Naive thymus-derived CD8-positive, alpha-beta T cell (primary cell): ENCODE measurements around the gene SUSD4. TPM values are rescaled to one million over a fixed set of nuclear protein-coding genes. Genes with fewer than 3 reads are reported as not detected.
A peak's percentile ranks its signal among the peaks of the same experiment; 100 is the strongest.

ENCODE experiments used
- ATAC-seq, 2 donors: fragments of 150-1000 bp; cut with Tn5 transposase in 1 of 2; sonication (Bioruptor Pico), chemical (Tn5 transposase) in 1 of 2; 1 replicate in 1 of 2; 2 replicates in 1 of 2; pipeline ENCODE4 v1.10.0; 2021; ENCODE audit warnings: mild to moderate bottlenecking in 2 of 2, moderate library complexity in 2 of 2
- POLR2A ChIA-PET: fragments of 350-600 bp; sonication (Branson Sonifier 250); formaldehyde crosslinking; loops from one replicate; lab custom pipeline; 2021; ENCODE audit warnings: antibody characterized with exemption; lab: Charles Lee
- DNase-seq, 10 donors: peaks; one replicate each; pipeline versions ENCODE4 v3.0.0 to v3.0.0-alpha.2; 2020 to 2022
- H3K27ac Mint-ChIP-seq, 10 donors: one replicate each; pipeline ENCODE4 v1.8.0; 2020 to 2022; ENCODE audit warnings: mild to moderate bottlenecking in 10 of 10, mixed read lengths in 10 of 10, moderate library complexity in 4 of 10, inconsistent platforms in 1 of 10
- H3K27me3 Mint-ChIP-seq, 5 donors: one replicate each; pipeline ENCODE4 v1.8.0; 2021 to 2022; ENCODE audit warnings: mixed read lengths in 5 of 5
- H3K36me3 Mint-ChIP-seq, 3 donors: one replicate each; pipeline ENCODE4 v1.8.0; 2020 to 2022; ENCODE audit warnings: mixed read lengths in 3 of 3, mild to moderate bottlenecking in 2 of 3, inconsistent platforms in 1 of 3
- H3K4me1 Mint-ChIP-seq, 4 donors: one replicate each; pipeline ENCODE4 v1.8.0; 2021 to 2022; ENCODE audit warnings: mixed read lengths in 4 of 4
- H3K4me3 Mint-ChIP-seq, 10 donors: one replicate each; pipeline ENCODE4 v1.8.0; 2020 to 2022; ENCODE audit warnings: mild to moderate bottlenecking in 10 of 10, mixed read lengths in 10 of 10, moderate library complexity in 6 of 10, inconsistent platforms in 1 of 10
- H3K9me3 Mint-ChIP-seq, 9 donors: one replicate each; pipeline ENCODE4 v1.8.0; 2020 to 2022; ENCODE audit warnings: mixed read lengths in 9 of 9, mild to moderate bottlenecking in 3 of 9, inconsistent platforms in 1 of 9, moderate library complexity in 1 of 9
- polyA plus RNA-seq, 3 donors: library from polyadenylated mRNA; unstranded; fragments of 300-500 nt; fragmentation: Illumina TruSeq; gene quantifications; one replicate each; pipeline ENCODE4 v1.2.3, GENCODE V29; 2021
- total RNA-seq, 8 experiments: library from RNA in 2 of 8; stranded (reverse) in 2 of 8; gene quantifications; one replicate each; pipeline ENCODE4 v1.2.3 and lab custom pipeline; 2021 to 2026

SUSD4 gene
- total and polyA plus RNA-seq, 5 experiments from 2014 or later, result 0.52 to 7.8 (median 2.6) TPM

- peaks cover 0 to 3% (median 0%) of the 10 kb centered on the region in 4 donors for H3K4me1 Mint-ChIP-seq
- ATAC-seq, result no peak
- peaks cover 0 to 3% (median 0%) of the 10 kb centered on the region in 5 donors for H3K27me3 Mint-ChIP-seq
- no peak overlapping the region for H3K27ac Mint-ChIP-seq
- no peak for DNase-seq
- H3K9me3 Mint-ChIP-seq, result no peaks in the 10 kb centered on the region
- POLR2A ChIA-PET, result no interaction called here
- H3K36me3 Mint-ChIP-seq, result no peaks in the 10 kb centered on the region
- no peak overlapping the region for H3K4me3 Mint-ChIP-seq
These were observed 155.6 kb downstream of the SUSD4 start for GRCh38 chr1:223208164-223209076.

GRCh38 chr1:223207293-223208066 lies 156.5 kb downstream of the SUSD4 start:
- Mint-ChIP-seq H3K4me3 (no peak overlapping the region), H3K36me3 (no peaks in the 10 kb centered on the region), H3K4me1 (peaks cover 0 to 3% (median 0%) of the 10 kb centered on the region in 4 donors), H3K27ac (no peak overlapping the region), H3K27me3 (peaks cover 0 to 3% (median 0%) of the 10 kb centered on the region in 5 donors), H3K9me3 (no peaks in the 10 kb centered on the region)
- POLR2A ChIA-PET, result no interaction called here
- DNase-seq (no peak), ATAC-seq (no peak)

- no peak overlapping the region for H3K4me3 Mint-ChIP-seq
- H3K36me3 Mint-ChIP-seq, result no peaks in the 10 kb centered on the region
- POLR2A ChIA-PET, result no interaction called here
- H3K27me3 Mint-ChIP-seq, result peaks cover 0 to 3% (median 0%) of the 10 kb centered on the region in 5 donors
- DNase-seq (no peak), ATAC-seq (no peak)
- H3K27ac Mint-ChIP-seq, result no peak overlapping the region
- H3K4me1 Mint-ChIP-seq, result no peaks in the 10 kb centered on the region
- no peaks in the 10 kb centered on the region for H3K9me3 Mint-ChIP-seq
These were observed 159.6 kb downstream of the SUSD4 start for GRCh38 chr1:223204424-223204823.

GRCh38 chr1:223203694-223204093 lies 160.3 kb downstream of the SUSD4 start:
- Mint-ChIP-seq H3K4me1 (peaks cover 0 to 4% (median 0%) of the 10 kb centered on the region in 4 donors), H3K27me3 (peaks cover 0 to 3% (median 0%) of the 10 kb centered on the region in 5 donors), H3K4me3 (no peak overlapping the region), H3K9me3 (no peaks in the 10 kb centered on the region), H3K27ac (peak overlapping the region in 1 of 10 donors; percentile 76), H3K36me3 (no peaks in the 10 kb centered on the region)
- DNase-seq (no peak), ATAC-seq (no peak)
- POLR2A ChIA-PET, result no interaction called here

GRCh38 chr1:223203034-223203408 lies 161.0 kb downstream of the SUSD4 start:
- peaks cover 0 to 10% (median 0%) of the 10 kb centered on the region in 4 donors for H3K4me1 Mint-ChIP-seq
- H3K9me3 Mint-ChIP-seq, result no peaks in the 10 kb centered on the region
- no peaks in the 10 kb centered on the region for H3K36me3 Mint-ChIP-seq
- H3K27ac Mint-ChIP-seq, result no peak overlapping the region
- no peak overlapping the region for H3K4me3 Mint-ChIP-seq
- no peak for ATAC-seq
- no peak for DNase-seq
- POLR2A ChIA-PET, result no interaction called here
- H3K27me3 Mint-ChIP-seq, result peaks cover 0 to 3% (median 0%) of the 10 kb centered on the region in 5 donors

- Mint-ChIP-seq H3K27me3 (peaks cover 0 to 3% (median 0%) of the 10 kb centered on the region in 5 donors), H3K9me3 (no peaks in the 10 kb centered on the region), H3K27ac (no peak overlapping the region), H3K4me1 (peaks cover 0 to 11% (median 0%) of the 10 kb centered on the region in 4 donors), H3K4me3 (no peak overlapping the region), H3K36me3 (no peaks in the 10 kb centered on the region)
- POLR2A ChIA-PET, result no interaction called here
- DNase-seq (no peak), ATAC-seq (no peak)
These were observed 161.5 kb downstream of the SUSD4 start for GRCh38 chr1:223202376-223203033.

- Mint-ChIP-seq H3K27ac (no peak overlapping the region), H3K4me3 (no peak overlapping the region), H3K9me3 (no peaks in the 10 kb centered on the region), H3K27me3 (peaks cover 0 to 3% (median 0%) of the 10 kb centered on the region in 5 donors), H3K36me3 (no peaks in the 10 kb centered on the region), H3K4me1 (peaks cover 0 to 16% (median 0%) of the 10 kb centered on the region in 4 donors)
- POLR2A ChIA-PET, result no interaction called here
- ATAC-seq (no peak), DNase-seq (no peak)
These were observed 162.0 kb downstream of the SUSD4 start for GRCh38 chr1:223201967-223202366.

GRCh38 chr1:223200903-223201302 lies 163.1 kb downstream of the SUSD4 start:
- no peak overlapping the region for H3K4me3 Mint-ChIP-seq
- ATAC-seq, result no peak

GRCh38 chr1:223199094-223199647 lies 164.8 kb downstream of the SUSD4 start:
- POLR2A ChIA-PET, result no interaction called here
- Mint-ChIP-seq H3K36me3 (no peaks in the 10 kb centered on the region), H3K4me1 (peaks cover 0 to 22% (median 2%) of the 10 kb centered on the region in 4 donors), H3K27me3 (no peaks in the 10 kb centered on the region), H3K27ac (no peak overlapping the region), H3K9me3 (no peaks in the 10 kb centered on the region), H3K4me3 (no peak overlapping the region)
- no peak for ATAC-seq
- no peak for DNase-seq

More at GRCh38 chr1:223200903-223201302, 163.1 kb downstream of the SUSD4 start:
- Mint-ChIP-seq H3K9me3 (no peaks in the 10 kb centered on the region), H3K36me3 (no peaks in the 10 kb centered on the region), H3K27me3 (peaks cover 0 to 3% (median 0%) of the 10 kb centered on the region in 5 donors), H3K27ac (no peak overlapping the region), H3K4me1 (peaks cover 0 to 16% (median 0%) of the 10 kb centered on the region in 4 donors)
- no peak for DNase-seq
- POLR2A ChIA-PET, result no interaction called here

GRCh38 chr1:223198628-223198965 lies 165.4 kb downstream of the SUSD4 start:
- H3K4me3 Mint-ChIP-seq, result no peak overlapping the region
- no peaks in the 10 kb centered on the region for H3K9me3 Mint-ChIP-seq
- H3K27me3 Mint-ChIP-seq, result no peaks in the 10 kb centered on the region
- DNase-seq, result no peak
- no peak overlapping the region for H3K27ac Mint-ChIP-seq
- no peak for ATAC-seq
- H3K36me3 Mint-ChIP-seq, result no peaks in the 10 kb centered on the region
- H3K4me1 Mint-ChIP-seq, result peaks cover 0 to 22% (median 2%) of the 10 kb centered on the region in 4 donors
- POLR2A ChIA-PET, result no interaction called here

- Mint-ChIP-seq H3K9me3 (no peaks in the 10 kb centered on the region), H3K4me1 (peaks cover 0 to 27% (median 3%) of the 10 kb centered on the region in 4 donors), H3K27ac (peak overlapping the region in 1 of 10 donors; percentile 84), H3K36me3 (no peaks in the 10 kb centered on the region), H3K27me3 (no peaks in the 10 kb centered on the region), H3K4me3 (no peak overlapping the region)
- ATAC-seq (no peak), DNase-seq (no peak)
- POLR2A ChIA-PET, result no interaction called here
These were observed 165.9 kb downstream of the SUSD4 start for GRCh38 chr1:223197923-223198627.
